Right lung (tissue), 5 donors: ENCODE measurements around the gene ANKRD33. TPM values are rescaled to one million over a fixed set of nuclear protein-coding genes. Genes with fewer than 3 reads are reported as not detected.

ENCODE experiments used
- DNase-seq, 2 donors: peaks; one replicate each; pipeline ENCODE4 v3.0.0-alpha.2; 2013
- polyA plus RNA-seq, 5 donors: library from polyadenylated mRNA; unstranded; fragments of 120-200 nt; gene quantifications; one replicate each; pipeline versions ENCODE4 v1.2.1 to v1.2.3, GENCODE V29; 2013; ENCODE audit warnings: inconsistent platforms in 1 of 5, low replicate concordance in 1 of 5; ENCODE audit not compliant: insufficient read length in 5 of 5, insufficient read depth in 1 of 5

ANKRD33 gene
- polyA plus RNA-seq, 5 donors: 0.05 TPM; not detected in 4

DNA sequence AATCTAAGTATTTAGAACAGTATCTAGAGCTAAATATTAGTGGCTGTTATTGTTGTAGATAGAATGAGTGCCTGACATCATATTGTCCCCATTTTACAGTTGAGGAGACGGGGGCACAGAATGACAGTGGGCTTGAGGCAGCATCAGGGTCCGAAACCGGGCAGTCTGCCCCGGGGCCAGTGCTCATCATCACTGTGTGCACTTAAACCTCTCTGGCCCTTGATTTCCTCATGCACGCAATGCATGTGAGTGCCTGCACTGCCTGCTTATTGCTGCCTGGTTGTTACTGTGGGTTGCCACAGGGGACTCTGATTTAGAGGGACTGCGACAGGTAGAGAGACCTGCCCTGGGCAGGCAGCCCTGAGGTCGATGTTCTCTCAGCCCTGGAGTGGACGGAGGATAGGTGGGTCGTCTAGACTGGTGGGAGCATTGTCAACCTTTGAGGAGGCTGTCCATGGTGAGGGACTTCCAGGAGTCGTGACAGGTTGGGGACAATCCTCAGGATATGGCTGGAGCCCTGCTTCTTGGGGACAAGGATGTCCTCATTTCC is 29.2 kb downstream of the ANKRD33 start:
- no peak for DNase-seq

DNA sequence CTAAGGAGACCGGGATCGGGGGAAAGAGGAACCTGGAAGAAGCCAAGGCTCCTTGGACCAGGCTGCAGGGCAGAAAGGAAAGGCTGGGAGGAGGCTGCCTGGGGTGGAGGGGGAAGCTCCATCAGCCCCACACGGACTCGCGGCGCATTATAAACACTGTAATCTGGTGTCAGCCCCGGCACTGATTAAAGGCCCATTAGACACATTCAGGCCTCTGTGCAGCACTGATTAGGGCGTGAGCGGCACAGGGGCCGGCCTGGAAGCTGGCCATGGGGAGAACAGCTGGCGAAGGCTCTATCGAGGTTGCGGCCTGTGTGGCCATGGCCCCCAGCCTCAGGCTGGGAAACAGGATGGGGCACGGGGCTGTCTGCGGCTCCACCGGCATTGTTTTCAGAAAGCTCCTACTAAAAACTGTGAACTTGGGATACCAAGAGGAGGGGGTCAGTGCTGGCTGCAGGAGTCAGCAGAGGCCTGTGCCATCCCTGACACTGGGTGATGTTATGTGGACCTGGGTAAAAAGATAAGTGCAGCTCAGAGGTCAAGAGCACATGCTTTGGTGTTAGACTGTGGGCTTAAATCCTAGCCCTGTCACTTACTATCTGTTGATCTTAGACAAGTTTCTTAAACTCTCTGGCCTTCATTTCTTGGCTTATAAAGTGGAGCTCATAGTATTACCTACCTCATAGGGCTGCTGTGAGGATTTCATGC is 30.0 kb downstream of the ANKRD33 start:
- no peak for DNase-seq

DNA sequence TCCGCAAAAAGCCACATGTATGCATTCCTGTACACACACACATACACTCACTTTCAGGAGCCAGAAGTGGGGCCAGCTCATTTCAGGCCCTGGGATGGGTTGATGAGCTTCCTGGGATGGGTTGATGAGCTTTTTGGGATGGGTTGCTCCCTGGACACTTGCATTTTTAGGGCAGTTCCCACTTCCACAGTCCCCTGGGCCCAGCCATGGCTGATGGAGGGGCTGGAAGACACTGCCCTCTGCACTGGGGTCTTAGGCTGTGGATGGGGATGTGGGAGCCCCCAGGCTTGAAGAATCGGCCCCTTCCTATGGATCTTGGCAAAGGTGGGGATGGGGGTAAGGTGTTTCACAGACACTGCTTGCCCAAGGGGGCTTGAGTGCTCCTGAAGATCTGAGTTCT is 32.1 kb downstream of the ANKRD33 start:
- no peak for DNase-seq

DNA sequence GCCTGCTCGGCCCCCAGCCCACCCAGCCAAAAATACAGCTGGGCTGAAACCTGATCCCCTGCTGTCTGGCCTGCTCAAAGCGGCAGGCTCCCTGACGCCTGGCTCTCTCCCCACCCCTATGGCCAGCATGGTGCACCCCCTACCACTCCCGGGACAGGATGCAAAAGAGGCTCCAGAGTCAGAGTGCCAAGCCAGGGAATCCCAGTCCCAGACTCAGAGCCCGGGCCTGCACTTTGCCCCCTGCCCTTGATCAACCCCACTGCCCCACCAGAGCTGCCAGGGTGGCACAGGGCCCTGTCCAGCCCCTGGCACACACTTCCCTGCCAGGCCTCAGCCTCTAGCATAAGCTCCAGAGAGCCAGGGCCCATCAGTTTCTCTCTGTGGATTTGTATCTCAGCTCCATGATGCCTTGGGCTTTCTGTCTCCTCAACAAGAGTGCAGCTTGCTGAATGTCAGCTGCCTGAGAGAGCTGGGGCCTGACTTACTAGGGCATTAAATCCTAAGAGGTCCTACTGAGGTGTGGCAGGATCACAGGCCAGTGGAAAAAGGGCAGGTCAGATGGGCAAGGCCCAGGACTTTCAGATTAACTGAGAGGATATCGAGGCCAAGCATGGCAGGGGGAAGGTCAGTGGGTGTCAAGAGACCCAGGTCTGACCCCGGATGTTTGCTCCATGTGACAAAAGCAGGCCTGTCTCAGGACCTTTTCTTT is 33.3 kb downstream of the ANKRD33 start:
- DNase-seq: no peak

DNA sequence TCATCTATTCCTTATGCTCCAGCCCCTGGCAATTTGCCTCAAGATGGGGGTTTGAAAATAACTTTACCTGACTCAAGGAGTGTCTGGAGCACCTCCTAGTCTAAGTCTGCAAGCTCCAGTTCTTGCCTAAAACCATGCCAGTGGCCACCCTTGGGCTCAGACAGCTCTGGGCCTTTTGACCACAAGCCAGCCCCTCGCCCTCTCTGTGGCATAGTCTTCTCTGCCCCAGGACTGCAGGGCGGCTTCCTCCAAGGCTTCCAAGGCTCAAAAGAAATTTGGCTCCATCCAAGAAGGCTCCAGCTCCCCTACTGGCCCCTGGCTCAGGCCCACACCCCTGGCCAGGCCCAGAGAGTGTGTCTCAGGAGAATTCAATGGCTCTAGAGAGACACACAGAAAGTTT is 34.2 kb downstream of the ANKRD33 start:
- no peak for DNase-seq

DNA sequence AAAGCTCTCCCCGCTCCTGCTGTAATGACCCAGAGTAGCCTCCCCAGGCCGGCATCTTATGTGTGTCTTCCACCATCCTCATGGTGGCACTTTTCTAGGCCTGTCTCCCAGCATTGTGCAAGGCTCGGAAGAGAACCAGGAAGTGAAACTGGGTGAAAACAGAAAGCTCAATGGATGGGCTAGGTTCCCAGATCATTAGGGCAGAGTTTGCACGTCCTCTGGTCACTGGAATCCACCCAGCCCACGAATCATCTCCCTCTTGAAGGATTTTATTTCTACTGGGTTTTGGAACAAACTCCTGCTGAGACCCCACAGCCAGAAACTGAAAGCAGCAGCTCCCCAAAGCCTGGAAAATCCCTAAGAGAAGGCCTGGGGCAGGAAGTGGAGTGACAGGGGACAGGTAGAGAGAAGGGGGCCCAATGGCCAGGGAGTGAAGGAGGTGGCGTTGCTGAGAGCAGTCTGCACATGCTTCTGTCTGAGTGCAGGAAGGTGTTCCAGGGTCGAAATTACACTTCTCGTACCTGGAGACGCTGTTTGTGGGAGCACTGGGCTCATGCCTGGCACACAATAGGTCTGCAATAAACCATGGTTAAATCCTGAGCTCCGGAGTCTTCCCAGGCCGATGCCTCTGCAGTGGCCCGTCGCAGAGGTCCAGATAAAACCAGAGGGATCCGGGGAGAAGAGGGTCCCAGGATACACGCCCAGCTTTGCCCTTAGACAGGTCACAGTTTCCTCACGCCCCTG is 35.0 kb downstream of the ANKRD33 start:
- DNase-seq: no peak

DNA sequence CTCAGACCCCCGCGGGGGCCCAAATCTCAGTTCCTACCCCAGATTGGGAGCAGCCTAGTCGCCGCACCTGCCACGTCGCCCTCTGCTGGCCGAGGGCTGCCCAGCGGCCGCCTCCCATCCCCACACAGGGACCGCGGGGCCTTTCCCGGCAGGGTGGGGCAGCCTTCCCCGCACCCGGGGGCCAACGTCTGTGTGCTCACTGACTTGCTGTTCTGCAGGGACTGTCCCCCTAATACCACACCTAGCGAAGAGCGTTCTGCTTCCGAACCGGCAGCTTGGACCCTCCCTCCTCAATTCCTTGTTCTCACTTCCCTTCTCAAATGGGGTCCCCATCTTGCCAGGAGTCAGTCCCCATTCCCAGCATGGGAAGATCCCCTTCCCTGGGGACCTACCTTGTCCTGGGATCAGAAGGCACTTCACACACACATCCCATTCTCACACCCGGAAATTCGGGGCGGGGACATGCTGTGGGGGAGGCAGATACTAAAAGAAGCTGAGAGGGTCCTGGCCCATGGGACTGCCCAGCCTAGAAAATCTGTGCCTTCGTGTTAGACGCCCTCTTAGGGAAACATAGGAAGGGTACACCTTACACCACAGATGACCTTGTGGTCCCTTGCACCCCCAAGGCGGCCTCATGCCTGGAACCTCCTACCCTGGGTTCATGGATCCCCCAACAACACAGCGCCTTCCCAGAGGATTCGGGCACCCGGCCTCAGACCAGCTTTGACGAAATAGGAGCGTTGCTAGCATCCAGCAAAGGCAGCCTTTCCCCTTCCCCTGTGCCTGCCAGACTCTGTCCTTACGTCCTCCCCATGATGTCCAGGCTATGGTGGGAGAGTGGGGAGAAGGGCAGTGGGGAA is 35.8 kb downstream of the ANKRD33 start:
- DNase-seq: no peak

DNA sequence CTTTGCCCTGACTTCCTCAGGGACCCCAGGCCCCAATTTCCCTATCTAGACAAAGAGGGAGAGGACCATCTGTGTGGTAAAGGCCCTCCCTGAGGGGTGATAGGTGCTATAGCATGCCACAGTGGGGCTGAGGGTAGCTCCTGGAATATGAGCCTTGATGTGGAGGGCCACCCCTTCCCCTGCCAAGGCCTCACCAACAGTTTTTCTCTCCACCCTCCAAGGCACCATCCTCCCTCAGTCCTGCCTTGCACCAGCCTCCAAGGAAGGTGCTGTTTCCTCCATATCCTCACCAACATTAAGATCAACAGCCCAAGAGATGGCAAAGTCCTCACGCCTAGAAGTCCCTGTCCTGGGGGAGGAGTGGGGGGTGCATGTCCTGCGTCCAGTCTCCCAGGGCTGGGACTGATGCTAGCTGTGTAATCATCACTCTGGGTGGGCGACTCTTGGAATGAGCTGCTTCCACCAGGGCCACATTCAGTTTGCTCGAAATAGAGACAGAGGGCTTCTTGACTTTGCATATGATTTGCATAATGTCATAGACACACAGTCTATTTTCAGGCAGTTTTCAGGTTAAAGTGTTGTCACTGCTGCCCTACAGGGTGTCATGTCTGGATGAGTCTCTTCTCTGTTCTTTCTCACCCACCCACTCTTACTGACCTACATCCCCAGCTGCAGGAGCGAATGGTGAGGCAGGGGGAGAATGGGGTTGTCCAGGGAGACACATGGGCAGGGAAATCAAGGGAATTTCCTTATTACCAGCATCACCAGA is 36.8 kb downstream of the ANKRD33 start:
- DNase-seq: no peak

DNA sequence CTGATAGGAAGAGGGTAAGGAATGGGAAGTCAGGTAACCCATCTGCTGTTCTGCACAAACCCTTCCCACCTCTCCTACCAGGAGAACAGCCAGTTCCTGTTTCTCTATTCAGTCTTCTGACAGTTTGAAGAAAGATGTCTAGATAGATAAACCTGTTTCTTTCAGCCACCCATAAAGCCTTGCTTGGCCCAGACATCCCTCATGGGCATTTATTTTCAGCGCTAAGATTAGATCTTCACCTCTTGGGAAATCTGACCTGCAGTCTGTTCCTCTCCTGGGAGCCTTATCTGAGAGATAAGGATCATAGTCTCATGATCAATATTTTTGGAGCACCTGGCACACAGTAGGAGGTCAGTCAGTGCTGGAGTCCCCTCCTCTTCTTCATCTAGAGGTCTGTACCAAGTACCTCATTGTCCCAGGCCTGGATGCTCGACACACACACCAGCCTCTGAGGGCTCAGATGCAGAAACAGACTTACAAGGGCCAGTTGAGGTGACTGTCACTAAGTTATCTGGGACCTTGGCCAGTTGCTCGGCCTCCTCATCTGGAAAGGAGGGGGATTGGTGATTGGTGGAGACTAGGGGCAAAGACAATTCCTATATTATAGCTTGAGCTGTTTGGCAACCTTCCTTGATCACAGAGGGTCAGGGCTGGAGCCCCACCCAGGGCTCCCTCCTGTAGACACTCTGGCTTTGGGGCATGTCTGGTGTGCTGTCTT is 37.6 kb downstream of the ANKRD33 start:
- no peak for DNase-seq

DNA sequence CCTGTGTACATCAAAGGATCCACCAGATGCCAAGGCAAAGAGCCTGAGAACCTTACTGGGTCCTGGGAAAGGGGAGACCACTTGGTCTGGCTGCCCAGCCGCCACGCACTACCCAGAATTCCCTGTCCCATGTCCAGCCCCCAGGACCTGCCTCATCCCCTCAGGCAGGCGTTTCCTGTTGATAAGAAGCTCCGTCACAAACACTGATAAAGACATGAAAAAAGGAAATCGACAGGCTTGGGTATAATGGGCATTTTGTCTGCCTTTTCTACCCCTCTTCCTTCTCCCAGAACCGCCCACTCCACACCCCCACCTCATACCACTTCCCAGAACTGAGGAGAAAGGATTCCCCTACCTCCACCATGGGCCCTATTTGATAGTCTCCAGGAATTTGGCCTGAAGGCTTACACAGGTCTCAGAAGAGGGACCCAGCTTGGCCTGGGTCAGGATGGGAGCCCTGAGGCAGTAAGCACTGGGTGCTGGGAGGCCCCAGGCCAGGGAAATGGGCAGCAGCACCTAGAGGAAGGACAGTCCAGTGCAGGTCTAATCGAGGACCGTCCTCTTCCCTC is 38.2 kb downstream of the ANKRD33 start:
- DNase-seq: no peak

DNA sequence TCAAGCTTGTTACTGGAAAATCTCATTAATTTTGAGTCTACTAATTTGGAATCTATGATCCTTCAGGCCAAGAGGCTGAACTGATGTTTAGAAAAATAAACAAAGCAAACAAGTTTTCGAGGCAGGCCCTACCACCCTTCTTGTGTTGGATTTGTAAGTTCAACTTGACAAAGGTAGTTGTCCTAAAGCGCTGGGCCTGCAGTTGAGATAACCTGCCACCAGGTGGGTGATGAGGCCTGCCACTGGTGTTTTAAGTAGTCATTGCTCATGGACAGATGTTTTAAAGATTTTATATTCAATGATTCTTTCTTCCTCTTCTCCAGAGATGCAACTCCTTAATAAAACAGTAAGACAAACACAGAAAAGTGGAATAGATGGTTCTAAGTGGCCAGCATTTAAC is 38.8 kb downstream of the ANKRD33 start:
- no peak for DNase-seq

DNA sequence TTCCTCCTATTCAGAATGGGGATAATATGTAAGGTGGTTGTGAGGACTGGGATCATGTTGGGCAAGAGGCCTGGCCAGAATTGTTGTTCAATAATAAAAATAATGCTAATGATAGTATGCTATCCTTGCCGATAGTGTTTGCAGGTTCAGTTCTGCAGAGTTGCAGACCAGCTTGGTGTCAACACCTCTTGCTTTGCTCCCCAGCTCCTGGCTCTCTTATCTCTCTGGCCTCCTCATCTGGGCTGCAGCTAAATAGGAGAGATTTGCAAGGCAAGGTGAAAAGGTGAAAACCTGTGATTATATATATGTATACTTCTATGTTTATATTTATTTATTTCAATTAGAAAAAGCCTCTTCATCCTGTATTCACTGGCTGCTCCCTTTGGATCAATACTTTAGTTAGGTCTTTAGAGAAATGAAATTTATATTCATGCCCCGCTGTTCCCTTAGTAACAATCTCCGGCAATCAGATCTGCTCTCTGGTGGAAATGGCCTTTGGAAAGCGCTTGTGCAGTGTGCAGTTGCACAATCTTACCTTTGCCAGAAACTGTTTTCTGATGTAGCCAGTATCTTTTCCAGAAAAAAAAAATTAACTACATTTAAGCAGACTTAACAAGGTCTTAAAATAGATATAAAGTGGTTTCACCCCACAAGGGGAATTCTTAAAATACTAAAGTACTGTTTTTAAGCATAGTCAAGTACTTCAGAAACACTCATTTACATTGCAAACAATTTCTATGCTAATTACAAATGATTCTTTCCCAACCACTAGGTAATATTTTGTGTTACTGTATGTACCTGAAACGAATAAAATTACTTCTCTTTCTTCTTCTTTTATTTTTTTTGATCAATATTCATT is 44.5 kb downstream of the ANKRD33 start:
- no peak for DNase-seq

DNA sequence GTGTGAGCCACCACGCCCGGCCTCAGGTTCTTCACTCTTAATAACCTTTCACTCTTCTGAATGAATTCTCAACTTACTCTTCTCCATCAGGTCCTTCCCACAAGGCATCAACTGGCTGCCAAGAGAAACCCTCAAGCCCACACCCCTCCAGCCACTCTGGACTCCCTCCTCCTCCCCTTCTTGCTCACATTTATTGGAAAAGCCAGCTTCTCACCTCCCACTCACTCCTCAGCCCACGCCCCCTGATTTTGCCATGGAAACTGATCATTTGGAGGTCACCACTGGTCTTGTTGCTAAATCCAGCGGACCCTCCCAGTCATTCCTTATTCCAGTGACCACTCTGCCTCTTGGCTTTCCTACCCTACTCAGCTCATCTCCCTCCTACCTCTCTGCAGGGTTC is 46.2 kb downstream of the ANKRD33 start:
- no peak for DNase-seq

DNA sequence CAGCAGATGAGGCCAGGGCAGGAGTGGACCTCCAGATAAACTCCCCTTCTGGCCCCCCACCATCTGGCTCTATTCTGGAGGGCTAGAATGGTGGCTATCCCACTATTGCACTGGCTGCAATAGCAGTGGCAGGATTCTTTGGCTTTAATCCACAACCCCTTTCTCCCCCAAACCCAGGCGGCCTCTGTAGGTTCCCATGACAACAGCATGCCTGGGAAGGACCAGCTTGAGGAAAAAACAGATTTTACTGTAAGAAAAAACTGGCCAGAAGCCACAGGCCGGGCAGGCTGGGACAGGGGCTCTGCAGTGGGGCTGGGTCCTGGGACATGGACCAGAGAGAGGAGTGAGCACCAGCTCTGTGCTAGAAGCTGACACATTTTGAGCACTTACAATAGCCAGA is 50.0 kb downstream of the ANKRD33 start:
- no peak for DNase-seq

DNA sequence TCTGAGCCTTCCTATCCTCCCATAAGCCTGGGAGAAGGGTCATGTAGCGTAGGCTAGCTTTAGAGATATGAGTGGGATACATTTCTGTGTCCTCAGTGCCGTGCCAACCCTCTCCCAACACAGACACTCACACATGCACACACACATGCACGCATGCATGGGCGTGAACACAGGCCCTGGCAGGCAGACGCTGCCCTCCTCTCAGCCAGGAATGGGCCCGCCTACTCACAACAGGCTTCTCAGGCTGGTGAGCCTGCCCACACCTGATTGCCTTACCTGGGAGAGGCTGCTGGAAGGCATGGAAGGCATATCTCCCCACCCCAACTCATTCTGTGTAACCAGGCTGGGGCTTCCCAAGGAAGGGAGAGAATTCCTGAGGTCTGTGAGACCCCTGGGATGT is 50.8 kb downstream of the ANKRD33 start:
- no peak for DNase-seq

DNA sequence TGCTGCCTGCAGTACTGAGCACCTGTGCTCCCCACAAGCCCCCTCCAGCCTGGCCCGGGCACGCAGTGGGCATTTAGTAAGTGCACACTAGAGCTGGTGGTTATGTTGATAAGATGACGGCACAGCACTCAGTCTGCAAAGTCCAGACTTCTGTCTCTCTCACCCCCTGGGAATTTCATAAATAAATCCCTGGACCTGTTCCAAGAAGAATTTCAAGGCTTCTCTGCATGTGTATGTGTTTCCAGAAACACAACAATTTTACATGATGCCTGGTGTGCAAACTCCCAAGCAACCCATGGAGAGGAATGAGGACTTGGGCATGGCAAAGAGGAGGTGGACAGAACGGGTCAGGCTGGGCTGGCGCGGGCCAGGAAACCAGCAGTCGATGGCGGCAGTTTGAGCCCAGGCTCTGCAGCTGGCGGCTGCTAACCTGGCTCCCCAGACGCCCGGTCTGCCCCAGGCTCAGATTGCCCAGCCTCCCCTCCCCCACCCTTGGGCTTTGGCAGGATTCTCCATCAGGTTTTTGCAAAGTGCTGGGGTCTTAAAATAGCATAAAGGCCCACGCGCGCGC is 53.2 kb downstream of the ANKRD33 start:
- DNase-seq: peak in 1 of 2 donors; percentile 57
